GM19240 (cell line): ENCODE data around the gene MN1.

Source experiments
- DNase-seq: peaks from one replicate; pipeline ENCODE4 v3.0.0; 2011; ENCODE audit warnings: low spot score; ENCODE audit not compliant: insufficient read length

Gene MN1

DNA sequence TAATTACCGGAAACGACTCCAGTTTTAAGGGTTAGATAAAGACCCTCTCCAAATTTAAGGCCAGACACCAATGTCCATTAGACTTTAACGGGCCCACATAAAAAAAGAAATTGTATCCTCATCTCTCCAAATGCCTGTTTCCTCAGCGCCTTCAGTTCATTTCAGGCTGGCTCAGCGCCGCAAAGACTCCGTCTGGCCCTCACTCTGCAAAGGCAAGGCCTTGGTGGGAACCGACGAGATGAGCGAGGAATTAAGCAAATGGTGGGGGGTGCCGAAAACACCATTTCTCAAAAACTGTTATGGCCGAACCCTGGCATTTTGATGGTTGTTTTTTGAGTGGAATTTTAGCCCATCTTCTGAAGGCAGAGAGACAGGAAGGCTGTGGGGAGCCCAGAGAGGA lies 15.7 kb downstream of the MN1 start:
- no peak for DNase-seq

DNA sequence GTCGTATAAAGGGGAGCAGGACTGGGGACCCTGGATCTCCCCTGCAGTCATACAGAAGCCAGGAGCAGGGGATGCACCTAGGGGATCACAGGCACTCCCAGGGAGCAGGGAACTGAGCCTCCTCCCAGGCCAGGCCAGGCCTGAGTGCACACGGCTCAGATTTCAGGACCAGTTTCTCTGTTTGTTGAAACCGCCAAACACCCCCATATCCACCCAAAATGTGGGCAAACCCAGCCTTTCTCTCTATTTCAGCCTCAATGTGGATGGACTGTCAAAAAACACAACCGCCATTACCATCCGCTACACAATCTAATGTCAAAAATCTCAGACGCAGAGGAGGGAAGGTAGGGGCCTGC lies 17.5 kb downstream of the MN1 start:
- DNase-seq: no peak

GRCh38 chr22:27783436-27784119 lies 18.0 kb downstream of the MN1 start:
- no peak for DNase-seq

DNA sequence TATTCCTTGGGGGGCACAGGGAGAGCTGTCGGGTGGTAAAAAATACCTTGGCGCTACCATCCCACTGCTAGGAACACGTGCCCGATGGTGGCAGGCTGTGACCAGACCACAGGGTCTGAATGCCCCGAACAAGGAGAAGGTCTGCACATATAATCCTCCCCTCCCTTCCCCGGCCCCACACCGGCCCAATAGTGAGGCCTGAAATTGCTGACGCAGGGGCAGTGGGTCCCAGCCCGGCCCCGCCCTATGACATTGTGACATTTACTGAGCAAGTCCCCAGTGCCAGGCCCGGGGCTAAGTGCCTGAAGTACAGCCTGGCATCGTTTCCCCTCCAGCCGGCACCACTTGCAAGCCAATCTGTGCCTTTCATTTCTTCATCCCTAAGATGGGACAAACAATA lies 19.5 kb downstream of the MN1 start:
- DNase-seq: no peak

DNA sequence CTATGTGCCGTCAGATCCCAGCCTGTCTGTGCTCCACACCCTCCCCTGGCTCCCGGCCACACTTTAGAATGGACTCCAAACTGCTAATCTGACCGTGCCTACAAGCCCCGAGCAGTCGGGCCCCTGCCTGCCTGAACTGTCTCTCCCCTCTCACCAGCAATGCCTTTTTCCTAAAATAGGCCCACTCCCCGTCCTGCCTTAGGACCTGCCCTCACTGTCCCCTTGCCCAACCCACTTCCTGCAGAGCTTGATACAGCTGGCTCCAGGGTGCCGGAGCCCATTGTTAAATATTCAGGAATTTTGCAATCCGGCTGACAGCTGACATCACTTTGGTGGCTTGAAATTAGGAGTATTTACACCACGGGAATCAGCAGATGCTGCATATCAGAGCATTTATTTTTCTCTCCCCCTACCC lies 21.4 kb downstream of the MN1 start:
- no peak for DNase-seq

GRCh38 chr22:27779643-27780042 lies 21.9 kb downstream of the MN1 start:
- DNase-seq: no peak

DNA sequence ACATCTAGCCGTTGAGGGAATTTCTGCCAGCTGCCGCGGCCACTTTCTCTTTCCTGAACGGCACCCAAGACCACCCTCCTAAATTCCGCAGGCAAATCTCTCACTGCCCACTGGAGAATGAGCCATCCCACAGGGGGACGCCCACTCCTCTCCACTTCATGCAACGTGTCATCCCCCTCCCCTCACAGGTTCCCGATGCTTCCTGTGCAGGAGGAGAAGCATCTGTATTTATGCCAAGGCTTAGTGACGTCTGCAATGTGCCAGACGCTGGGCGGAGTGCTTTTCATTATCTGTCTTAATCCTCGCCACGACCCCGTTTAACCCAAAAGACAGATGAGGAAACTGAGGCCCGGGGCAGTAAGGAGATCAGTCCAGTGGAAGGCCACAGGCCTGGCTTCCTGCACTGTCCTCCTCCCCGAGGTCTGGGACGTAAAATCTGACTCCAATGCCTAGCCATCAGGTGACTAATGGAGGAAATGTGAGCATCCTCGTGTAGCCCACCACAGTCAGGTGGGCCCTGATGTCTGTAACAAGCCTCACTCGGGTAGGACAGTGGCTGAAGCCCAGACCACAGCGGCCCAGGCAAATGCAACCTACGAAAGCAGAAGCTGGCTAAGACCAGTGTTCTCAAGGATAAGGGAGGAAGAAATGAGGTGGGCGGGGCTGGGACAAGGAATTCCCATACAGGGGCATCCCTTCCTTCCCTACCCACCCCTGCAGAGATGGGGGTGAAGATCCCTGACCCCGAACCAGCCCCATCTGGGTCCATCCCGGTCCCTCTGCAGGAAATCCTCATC lies 23.1 kb downstream of the MN1 start:
- DNase-seq: no peak

GRCh38 chr22:27777128-27777527 lies 24.4 kb downstream of the MN1 start:
- no peak for DNase-seq

GRCh38 chr22:27776650-27776958 lies 25.0 kb downstream of the MN1 start:
- no peak for DNase-seq

GRCh38 chr22:27775758-27776649 lies 25.6 kb downstream of the MN1 start:
- DNase-seq: no peak

DNA sequence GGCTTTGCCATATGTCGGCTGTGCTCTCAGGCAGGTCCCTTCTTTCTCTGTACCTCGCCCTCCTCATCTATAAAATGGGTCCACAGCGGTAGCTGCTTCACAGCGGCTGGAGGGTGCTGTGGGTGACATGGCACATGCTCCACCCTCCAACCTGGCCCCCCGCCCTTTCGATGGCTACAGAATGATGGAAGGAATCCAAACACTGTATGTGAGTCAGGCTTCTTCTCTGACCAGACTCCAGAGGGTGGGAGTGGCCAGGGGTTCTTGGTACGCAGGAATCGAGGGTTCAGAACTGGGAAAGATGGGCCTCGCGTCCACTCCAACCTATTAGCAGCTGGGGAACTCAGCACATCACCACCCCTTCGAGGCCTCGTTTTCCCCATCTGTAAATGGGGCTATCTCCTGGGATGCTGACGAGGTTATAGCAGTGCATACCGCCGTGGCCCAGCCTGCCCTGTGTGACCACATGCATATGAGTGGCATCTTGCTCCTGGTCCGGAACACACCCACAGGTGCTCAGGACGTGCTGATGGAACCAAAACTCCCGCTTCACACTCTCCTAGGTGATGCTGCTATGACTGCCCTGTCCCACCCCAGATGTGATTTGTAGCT lies 26.4 kb downstream of the MN1 start:
- DNase-seq: no peak

- no peak for DNase-seq
Observed at GRCh38 chr22:27774200-27774599, 27.4 kb downstream of the MN1 start.

DNA sequence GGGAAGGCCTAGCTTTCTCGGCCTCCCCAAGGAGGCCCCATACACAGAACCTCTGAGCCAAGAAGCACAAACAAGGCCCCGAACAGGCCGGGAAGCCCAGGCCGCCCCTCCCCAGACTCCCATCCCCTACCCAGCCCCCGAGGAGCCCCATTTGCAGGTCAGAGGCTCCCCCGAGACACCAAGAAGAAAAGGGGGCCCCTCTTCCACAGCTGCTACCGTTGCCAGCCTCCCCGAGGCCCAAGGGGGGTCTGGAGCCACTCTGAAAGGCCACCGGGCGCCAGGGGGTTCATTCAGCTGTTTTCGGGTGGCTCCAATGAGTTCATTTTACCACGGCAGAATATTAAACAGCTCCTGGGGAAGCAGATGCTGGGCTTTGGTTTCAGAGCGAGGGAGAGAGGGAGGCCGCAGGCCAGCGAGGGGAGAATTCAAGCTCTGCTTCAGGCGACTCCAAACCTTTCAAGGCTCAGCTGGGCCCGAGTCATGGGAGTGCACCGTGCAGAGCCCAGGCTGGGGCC lies 28.5 kb downstream of the MN1 start:
- no peak for DNase-seq

GRCh38 chr22:27772081-27772983 lies 29.2 kb downstream of the MN1 start:
- DNase-seq: no peak

GRCh38 chr22:27771637-27772036 lies 29.9 kb downstream of the MN1 start:
- no peak for DNase-seq

- no peak for DNase-seq
Observed at GRCh38 chr22:27769012-27769411, 32.5 kb downstream of the MN1 start.

- DNase-seq: no peak
Observed at GRCh38 chr22:27768027-27768653, 33.4 kb downstream of the MN1 start.

- no peak for DNase-seq
Observed at GRCh38 chr22:27766679-27767078, 34.9 kb downstream of the MN1 start.

- no peak for DNase-seq
Observed at GRCh38 chr22:27765706-27766291, 35.8 kb downstream of the MN1 start.
